ENCODE results near the gene SH2D3C.

DNA sequence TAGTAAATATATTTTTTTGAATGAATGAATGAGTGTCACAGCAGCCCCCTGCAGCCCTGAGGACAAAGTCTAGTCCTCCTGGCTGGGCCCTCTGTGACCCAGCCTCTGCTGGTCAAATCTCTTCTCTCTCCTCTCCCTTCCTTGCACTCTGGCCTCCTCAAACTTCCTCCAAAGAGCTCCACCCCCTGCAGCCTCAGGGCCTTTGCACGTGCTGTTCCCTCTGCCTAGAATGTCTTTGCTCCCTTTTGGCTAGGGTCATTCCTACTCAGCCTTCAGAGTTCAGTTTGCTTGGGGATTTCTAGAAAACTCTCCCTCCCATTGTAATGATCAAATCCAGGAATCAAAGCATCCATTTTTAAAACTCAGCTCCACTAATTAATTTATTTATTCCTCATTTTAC is 13.0 kb downstream of the SH2D3C start:
- no peak for TF ChIP-seq MAZ (IDR thresholded peaks at IDR 0.05; ENCODE audit: borderline replicate concordance, low read depth, low read length)
- TF ChIP-seq, protein P1, sequence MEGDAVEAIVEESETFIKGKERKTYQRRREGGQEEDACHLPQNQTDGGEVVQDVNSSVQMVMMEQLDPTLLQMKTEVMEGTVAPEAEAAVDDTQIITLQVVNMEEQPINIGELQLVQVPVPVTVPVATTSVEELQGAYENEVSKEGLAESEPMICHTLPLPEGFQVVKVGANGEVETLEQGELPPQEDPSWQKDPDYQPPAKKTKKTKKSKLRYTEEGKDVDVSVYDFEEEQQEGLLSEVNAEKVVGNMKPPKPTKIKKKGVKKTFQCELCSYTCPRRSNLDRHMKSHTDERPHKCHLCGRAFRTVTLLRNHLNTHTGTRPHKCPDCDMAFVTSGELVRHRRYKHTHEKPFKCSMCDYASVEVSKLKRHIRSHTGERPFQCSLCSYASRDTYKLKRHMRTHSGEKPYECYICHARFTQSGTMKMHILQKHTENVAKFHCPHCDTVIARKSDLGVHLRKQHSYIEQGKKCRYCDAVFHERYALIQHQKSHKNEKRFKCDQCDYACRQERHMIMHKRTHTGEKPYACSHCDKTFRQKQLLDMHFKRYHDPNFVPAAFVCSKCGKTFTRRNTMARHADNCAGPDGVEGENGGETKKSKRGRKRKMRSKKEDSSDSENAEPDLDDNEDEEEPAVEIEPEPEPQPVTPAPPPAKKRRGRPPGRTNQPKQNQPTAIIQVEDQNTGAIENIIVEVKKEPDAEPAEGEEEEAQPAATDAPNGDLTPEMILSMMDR (conservative IDR thresholded peaks at IDR 0.05; ENCODE audit: low read depth, low read length), result no peak

Data from IMR-90 (cell line).